Measurements from ENCODE around the gene ABCC1.

Gene ABCC1

GRCh38 chr16:16136588-16136987, 187.2 kb downstream of the ABCC1 start:
- Histone ChIP-seq H3K9me3 (ENCODE audit: control insufficient read depth, low read length) (no peaks in the 10 kb centered on the region), H3K4me3 (ENCODE audit: low read length) (no peak overlapping the region), H3K9ac (ENCODE audit: low read length) (no peak overlapping the region), H3K36me3 (ENCODE audit: control insufficient read depth, insufficient read depth, low read length) (peaks cover 8% of the 10 kb centered on the region), H3K4me1 (ENCODE audit: control insufficient read depth, insufficient read depth, low read length) (no peaks in the 10 kb centered on the region), H3K27me3 (ENCODE audit: control insufficient read depth, insufficient read depth, low read length) (no peaks in the 10 kb centered on the region)

- Histone ChIP-seq H3K9me3 (ENCODE audit: control insufficient read depth, low read length) (no peaks in the 10 kb centered on the region), H3K4me3 (ENCODE audit: low read length) (no peak overlapping the region), H3K36me3 (ENCODE audit: control insufficient read depth, insufficient read depth, low read length) (peaks cover 8% of the 10 kb centered on the region), H3K27me3 (ENCODE audit: control insufficient read depth, insufficient read depth, low read length) (no peaks in the 10 kb centered on the region), H3K4me1 (ENCODE audit: control insufficient read depth, insufficient read depth, low read length) (no peaks in the 10 kb centered on the region), H3K9ac (ENCODE audit: low read length) (no peak overlapping the region)
Measured at GRCh38 chr16:16137110-16137509, 187.7 kb downstream of the ABCC1 start.

- no peaks in the 10 kb centered on the region for H3K4me1 ChIP-seq (ENCODE audit: control insufficient read depth, insufficient read depth, low read length)
- peaks cover 8% of the 10 kb centered on the region for H3K36me3 ChIP-seq (ENCODE audit: control insufficient read depth, insufficient read depth, low read length)
- no peaks in the 10 kb centered on the region for H3K27me3 ChIP-seq (ENCODE audit: control insufficient read depth, insufficient read depth, low read length)
- H3K4me3 ChIP-seq (ENCODE audit: low read length), result no peak overlapping the region
- no peaks in the 10 kb centered on the region for H3K9me3 ChIP-seq (ENCODE audit: control insufficient read depth, low read length)
- no peak overlapping the region for H3K9ac ChIP-seq (ENCODE audit: low read length)
Measured at GRCh38 chr16:16138034-16138635, 188.7 kb downstream of the ABCC1 start.

GRCh38 chr16:16139061-16139460, 189.6 kb downstream of the ABCC1 start:
- Histone ChIP-seq H3K4me1 (ENCODE audit: control insufficient read depth, insufficient read depth, low read length) (no peaks in the 10 kb centered on the region), H3K27me3 (ENCODE audit: control insufficient read depth, insufficient read depth, low read length) (no peaks in the 10 kb centered on the region), H3K9me3 (ENCODE audit: control insufficient read depth, low read length) (no peaks in the 10 kb centered on the region), H3K36me3 (ENCODE audit: control insufficient read depth, insufficient read depth, low read length) (peaks cover 8% of the 10 kb centered on the region), H3K9ac (ENCODE audit: low read length) (no peak overlapping the region), H3K4me3 (ENCODE audit: low read length) (no peak overlapping the region)

- Histone ChIP-seq H3K9me3 (ENCODE audit: control insufficient read depth, low read length) (no peaks in the 10 kb centered on the region), H3K9ac (ENCODE audit: low read length) (no peak overlapping the region), H3K36me3 (ENCODE audit: control insufficient read depth, insufficient read depth, low read length) (peaks cover 6% of the 10 kb centered on the region), H3K4me1 (ENCODE audit: control insufficient read depth, insufficient read depth, low read length) (no peaks in the 10 kb centered on the region), H3K4me3 (ENCODE audit: low read length) (no peak overlapping the region), H3K27me3 (ENCODE audit: control insufficient read depth, insufficient read depth, low read length) (no peaks in the 10 kb centered on the region)
Measured at GRCh38 chr16:16139806-16140205, 190.4 kb downstream of the ABCC1 start.

- Histone ChIP-seq H3K9ac (ENCODE audit: low read length) (no peak overlapping the region), H3K36me3 (ENCODE audit: control insufficient read depth, insufficient read depth, low read length) (peaks cover 3% of the 10 kb centered on the region), H3K4me1 (ENCODE audit: control insufficient read depth, insufficient read depth, low read length) (no peaks in the 10 kb centered on the region), H3K27me3 (ENCODE audit: control insufficient read depth, insufficient read depth, low read length) (no peaks in the 10 kb centered on the region), H3K9me3 (ENCODE audit: control insufficient read depth, low read length) (no peaks in the 10 kb centered on the region), H3K4me3 (ENCODE audit: low read length) (no peak overlapping the region)
Measured at GRCh38 chr16:16140537-16140936, 191.1 kb downstream of the ABCC1 start.

- Histone ChIP-seq H3K9me3 (ENCODE audit: control insufficient read depth, low read length) (no peaks in the 10 kb centered on the region), H3K9ac (ENCODE audit: low read length) (no peak overlapping the region), H3K36me3 (ENCODE audit: control insufficient read depth, insufficient read depth, low read length) (peaks cover 3% of the 10 kb centered on the region), H3K27me3 (ENCODE audit: control insufficient read depth, insufficient read depth, low read length) (no peaks in the 10 kb centered on the region), H3K4me3 (ENCODE audit: low read length) (no peak overlapping the region), H3K4me1 (ENCODE audit: control insufficient read depth, insufficient read depth, low read length) (no peaks in the 10 kb centered on the region)
Measured at GRCh38 chr16:16141141-16141540, 191.7 kb downstream of the ABCC1 start.

- peaks cover 6% of the 10 kb centered on the region for H3K36me3 ChIP-seq (ENCODE audit: control insufficient read depth, insufficient read depth, low read length)
- H3K4me3 ChIP-seq (ENCODE audit: low read length), result no peak overlapping the region
- H3K4me1 ChIP-seq (ENCODE audit: control insufficient read depth, insufficient read depth, low read length), result no peaks in the 10 kb centered on the region
- H3K9ac ChIP-seq (ENCODE audit: low read length), result no peak overlapping the region
- H3K27me3 ChIP-seq (ENCODE audit: control insufficient read depth, insufficient read depth, low read length), result no peaks in the 10 kb centered on the region
- H3K9me3 ChIP-seq (ENCODE audit: control insufficient read depth, low read length), result no peaks in the 10 kb centered on the region
Measured at GRCh38 chr16:16141784-16142396, 192.5 kb downstream of the ABCC1 start.

- Histone ChIP-seq H3K4me3 (ENCODE audit: low read length) (no peak overlapping the region), H3K36me3 (ENCODE audit: control insufficient read depth, insufficient read depth, low read length) (peaks cover 4% of the 10 kb centered on the region), H3K4me1 (ENCODE audit: control insufficient read depth, insufficient read depth, low read length) (no peaks in the 10 kb centered on the region)
Measured at GRCh38 chr16:16143038-16143763, 193.8 kb downstream of the ABCC1 start.

GRCh38 chr16:16143931-16144330, 194.5 kb downstream of the ABCC1 start:
- H3K4me1 ChIP-seq (ENCODE audit: control insufficient read depth, insufficient read depth, low read length), result no peaks in the 10 kb centered on the region
- no peaks in the 10 kb centered on the region for H3K27me3 ChIP-seq (ENCODE audit: control insufficient read depth, insufficient read depth, low read length)
- no peaks in the 10 kb centered on the region for H3K9me3 ChIP-seq (ENCODE audit: control insufficient read depth, low read length)
- peaks cover 4% of the 10 kb centered on the region for H3K36me3 ChIP-seq (ENCODE audit: control insufficient read depth, insufficient read depth, low read length)
- H3K9ac ChIP-seq (ENCODE audit: low read length), result no peak overlapping the region
- H3K4me3 ChIP-seq (ENCODE audit: low read length), result no peak overlapping the region

More at GRCh38 chr16:16143038-16143763, 193.8 kb downstream of the ABCC1 start:
- Histone ChIP-seq H3K27me3 (ENCODE audit: control insufficient read depth, insufficient read depth, low read length) (no peaks in the 10 kb centered on the region), H3K9me3 (ENCODE audit: control insufficient read depth, low read length) (no peaks in the 10 kb centered on the region), H3K9ac (ENCODE audit: low read length) (no peak overlapping the region)

- no peaks in the 10 kb centered on the region for H3K9me3 ChIP-seq (ENCODE audit: control insufficient read depth, low read length)
- H3K9ac ChIP-seq (ENCODE audit: low read length), result no peak overlapping the region
- no peak overlapping the region for H3K4me3 ChIP-seq (ENCODE audit: low read length)
- H3K36me3 ChIP-seq (ENCODE audit: control insufficient read depth, insufficient read depth, low read length), result peaks cover 4% of the 10 kb centered on the region
- H3K4me1 ChIP-seq (ENCODE audit: control insufficient read depth, insufficient read depth, low read length), result no peaks in the 10 kb centered on the region
- no peaks in the 10 kb centered on the region for H3K27me3 ChIP-seq (ENCODE audit: control insufficient read depth, insufficient read depth, low read length)
Measured at GRCh38 chr16:16144416-16144815, 195.0 kb downstream of the ABCC1 start.

GRCh38 chr16:16145286-16145685, 195.9 kb downstream of the ABCC1 start:
- H3K4me3 ChIP-seq (ENCODE audit: low read length), result no peak overlapping the region
- no peak overlapping the region for H3K9ac ChIP-seq (ENCODE audit: low read length)
- no peaks in the 10 kb centered on the region for H3K4me1 ChIP-seq (ENCODE audit: control insufficient read depth, insufficient read depth, low read length)
- H3K36me3 ChIP-seq (ENCODE audit: control insufficient read depth, insufficient read depth, low read length), result peaks cover 4% of the 10 kb centered on the region
- H3K27me3 ChIP-seq (ENCODE audit: control insufficient read depth, insufficient read depth, low read length), result no peaks in the 10 kb centered on the region
- H3K9me3 ChIP-seq (ENCODE audit: control insufficient read depth, low read length), result no peaks in the 10 kb centered on the region
